ENCODE results near the gene TARS2.

The TARS2 gene

DNA sequence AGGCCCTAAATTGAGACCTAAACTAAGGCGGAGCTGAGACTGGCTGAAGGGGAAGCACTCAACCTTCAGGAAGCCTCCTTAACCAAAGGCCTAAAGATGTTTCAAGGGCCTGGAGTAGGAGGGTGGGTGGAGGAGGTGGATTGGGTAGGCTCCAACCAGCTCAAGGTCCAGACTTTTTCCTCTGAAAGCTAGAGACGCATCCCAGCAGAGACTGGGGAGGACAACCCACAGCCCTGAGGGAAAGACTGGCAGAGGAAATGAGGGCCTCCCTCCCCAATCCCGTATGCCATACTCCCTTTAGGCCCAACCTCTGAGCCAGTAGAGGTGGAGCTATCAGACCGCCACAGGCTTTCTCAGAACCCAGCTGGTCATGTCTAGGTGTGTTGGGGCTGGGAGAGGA, 21.8 kb downstream of the TARS2 start:
- no peak for DNase-seq (ENCODE audit: low spot score)

DNA sequence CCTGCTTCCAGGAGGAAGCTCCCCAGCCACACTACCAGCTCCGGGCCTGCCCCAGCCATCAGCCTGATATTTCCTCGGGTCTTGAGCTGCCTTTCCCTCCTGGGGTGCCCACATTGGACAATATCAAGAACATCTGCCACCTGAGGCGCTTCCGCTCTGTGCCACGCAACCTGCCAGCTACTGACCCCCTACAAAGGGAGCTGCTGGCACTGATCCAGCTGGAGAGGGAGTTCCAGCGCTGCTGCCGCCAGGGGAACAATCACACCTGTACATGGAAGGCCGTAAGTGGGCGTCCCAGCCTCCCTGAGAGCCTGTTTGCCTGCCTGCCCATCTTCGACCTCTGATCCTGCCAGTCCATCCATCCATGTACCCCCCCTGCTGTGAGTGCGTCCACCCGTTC, 24.3 kb downstream of the TARS2 start:
- DNase-seq (ENCODE audit: low spot score) = no peak

DNA sequence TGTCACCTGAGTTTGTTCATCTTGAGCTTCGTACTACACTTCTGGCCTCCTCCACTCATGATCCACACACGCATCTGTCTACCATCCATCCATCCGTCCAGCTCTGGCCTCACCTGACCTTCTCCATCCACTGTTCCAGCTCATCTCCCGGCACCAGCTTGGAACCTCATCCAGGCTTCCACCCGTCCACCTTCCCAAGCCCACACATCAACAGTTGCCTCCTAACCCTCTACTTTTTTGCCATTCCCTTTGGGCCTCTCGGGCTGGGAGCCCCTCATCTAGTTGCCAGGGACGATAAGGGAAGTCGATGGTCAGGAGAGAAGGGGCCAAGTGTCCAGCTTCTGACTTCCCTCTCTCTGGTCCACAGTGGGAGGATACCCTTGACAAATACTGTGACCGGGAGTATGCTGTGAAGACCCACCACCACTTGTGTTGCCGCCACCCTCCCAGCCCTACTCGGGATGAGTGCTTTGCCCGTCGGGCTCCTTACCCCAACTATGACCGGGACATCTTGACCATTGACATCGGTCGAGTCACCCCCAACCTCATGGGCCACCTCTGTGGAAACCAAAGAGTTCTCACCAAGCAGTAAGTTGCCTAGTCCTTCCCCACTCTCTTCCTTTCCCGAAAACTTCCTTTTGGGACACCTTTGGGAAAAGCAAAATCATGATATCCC, 24.9 kb downstream of the TARS2 start:
- no peak for DNase-seq (ENCODE audit: low spot score)

DNA sequence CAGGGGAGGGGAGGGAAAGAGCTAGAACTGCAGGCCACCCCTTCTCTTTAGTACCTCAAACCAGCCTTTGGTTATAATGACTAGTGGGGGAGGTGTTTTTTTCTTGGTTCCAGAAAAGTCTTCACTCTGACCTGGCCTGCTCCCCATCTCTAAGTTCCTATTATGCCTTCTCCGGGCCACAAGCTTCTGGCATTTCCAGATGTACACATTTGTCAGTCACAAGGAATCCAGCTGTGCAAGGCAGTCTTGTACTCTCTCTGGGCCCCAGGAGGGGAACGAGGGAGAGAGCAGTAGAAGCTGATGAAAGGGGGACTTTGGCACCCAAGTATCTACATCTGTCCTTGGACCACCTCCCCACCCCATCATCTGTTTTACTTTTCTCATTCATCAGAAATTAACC, 25.6 kb downstream of the TARS2 start:
- DNase-seq (ENCODE audit: low spot score) = no peak

- no peak for DNase-seq (ENCODE audit: low spot score)
Measured at GRCh38 chr1:150513351-150513791, 26.2 kb downstream of the TARS2 start.

DNA sequence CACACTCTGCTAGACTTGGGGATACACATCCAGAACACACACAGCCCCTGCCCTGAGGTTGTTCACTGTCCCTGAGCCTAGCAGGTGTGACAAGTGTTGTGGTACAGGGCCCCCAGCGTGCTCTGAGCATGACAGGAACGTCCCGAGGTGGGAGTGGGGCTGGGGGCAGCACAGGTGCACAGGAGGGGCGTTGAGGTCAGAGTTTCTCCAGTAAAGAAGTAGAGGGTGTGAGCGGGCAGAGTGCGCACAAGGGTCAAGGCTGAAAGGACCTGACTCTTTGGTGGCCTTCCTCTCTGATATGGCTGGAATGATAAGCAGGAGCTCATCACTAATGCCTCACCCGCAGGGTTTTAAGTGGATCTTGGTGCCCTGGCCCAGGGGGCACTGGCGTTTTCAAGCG, 27.0 kb downstream of the TARS2 start:
- no peak for DNase-seq (ENCODE audit: low spot score)

DNA sequence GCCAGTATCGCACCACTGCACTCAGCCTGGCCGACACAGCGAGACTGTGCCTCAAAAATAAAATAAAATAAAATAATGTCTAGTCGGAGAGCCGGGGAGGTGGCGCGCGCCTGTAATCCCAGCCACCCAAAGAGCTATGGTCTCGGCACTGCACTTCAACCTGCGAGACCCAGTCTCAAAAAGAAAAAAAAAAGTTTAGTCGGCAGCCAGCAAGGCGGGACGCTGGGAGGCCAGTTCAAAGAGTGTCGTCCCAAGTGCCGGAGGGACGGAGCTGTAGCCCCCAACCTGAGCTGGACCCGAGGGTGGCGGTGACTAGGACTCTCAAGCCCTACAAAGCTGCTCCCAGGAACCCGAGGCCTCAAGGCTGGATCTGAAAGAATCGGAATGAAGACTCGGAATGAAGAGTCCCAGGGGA, 27.7 kb downstream of the TARS2 start:
- peak; percentile 19 for DNase-seq (ENCODE audit: low spot score)

- DNase-seq (ENCODE audit: low spot score) = peak; percentile 93
Measured at GRCh38 chr1:150515328-150516049, 28.3 kb downstream of the TARS2 start, which contains the start of gene FALEC. TSS of gene FALEC (plus strand) at chr1:150515752.

DNA sequence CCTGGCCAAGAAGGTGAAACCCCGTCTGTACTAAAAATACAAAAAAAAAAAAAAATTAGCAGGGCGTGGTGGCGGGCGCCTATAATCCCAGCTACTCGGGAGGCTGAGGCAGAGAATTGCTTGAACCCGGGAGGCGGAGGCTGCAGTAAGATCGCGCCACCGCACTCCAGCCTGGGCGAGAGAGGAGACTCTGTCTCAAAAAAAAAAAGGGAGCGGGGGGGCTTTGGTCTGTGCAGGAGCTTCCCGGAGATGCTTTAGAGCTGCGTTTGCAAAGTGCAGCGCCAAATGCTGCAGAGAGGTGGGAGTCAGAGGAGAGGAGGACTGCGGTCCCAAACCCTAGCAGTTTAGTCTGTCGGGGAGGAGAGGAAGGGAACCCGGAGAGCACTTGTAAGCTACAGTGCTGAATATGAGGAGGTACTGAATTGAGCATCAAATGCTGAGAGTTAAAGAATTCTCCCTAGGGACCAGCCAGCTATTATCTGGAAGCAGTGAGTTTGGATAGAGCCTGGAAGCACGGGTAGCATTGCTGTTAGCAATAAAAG, 28.9 kb downstream of the TARS2 start:
- DNase-seq (ENCODE audit: low spot score) = no peak

- DNase-seq (ENCODE audit: low spot score) = no peak
Measured at GRCh38 chr1:150516616-150517015, 29.4 kb downstream of the TARS2 start.

GRCh38 chr1:150521196-150521968, 34.2 kb downstream of the TARS2 start:
- DNase-seq (ENCODE audit: low spot score) = no peak

- DNase-seq (ENCODE audit: low spot score) = no peak
Measured at GRCh38 chr1:150525348-150525747, 38.1 kb downstream of the TARS2 start.

GRCh38 chr1:150528196-150528595, 41.0 kb downstream of the TARS2 start:
- DNase-seq (ENCODE audit: low spot score) = no peak

DNA sequence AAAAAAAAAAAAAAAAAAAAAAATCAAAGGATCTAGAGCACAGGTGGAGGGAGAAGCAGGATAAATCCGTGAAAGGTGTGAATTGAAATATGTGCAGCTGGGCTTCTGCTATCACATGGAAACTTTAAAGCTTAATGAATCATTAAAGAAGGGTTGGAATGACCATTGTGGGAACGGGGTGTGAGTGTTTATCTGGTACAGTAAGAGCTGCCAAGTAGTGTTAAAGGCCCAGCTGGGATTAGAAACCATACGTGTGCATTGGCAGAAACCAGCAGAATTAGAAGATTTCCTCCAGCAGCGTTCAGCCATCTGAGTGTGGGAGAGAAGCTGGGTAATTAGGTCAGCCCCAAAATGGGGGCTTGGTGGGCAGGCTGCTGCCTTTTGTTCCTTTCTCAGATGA, 41.8 kb downstream of the TARS2 start:
- no peak for DNase-seq (ENCODE audit: low spot score)

DNA sequence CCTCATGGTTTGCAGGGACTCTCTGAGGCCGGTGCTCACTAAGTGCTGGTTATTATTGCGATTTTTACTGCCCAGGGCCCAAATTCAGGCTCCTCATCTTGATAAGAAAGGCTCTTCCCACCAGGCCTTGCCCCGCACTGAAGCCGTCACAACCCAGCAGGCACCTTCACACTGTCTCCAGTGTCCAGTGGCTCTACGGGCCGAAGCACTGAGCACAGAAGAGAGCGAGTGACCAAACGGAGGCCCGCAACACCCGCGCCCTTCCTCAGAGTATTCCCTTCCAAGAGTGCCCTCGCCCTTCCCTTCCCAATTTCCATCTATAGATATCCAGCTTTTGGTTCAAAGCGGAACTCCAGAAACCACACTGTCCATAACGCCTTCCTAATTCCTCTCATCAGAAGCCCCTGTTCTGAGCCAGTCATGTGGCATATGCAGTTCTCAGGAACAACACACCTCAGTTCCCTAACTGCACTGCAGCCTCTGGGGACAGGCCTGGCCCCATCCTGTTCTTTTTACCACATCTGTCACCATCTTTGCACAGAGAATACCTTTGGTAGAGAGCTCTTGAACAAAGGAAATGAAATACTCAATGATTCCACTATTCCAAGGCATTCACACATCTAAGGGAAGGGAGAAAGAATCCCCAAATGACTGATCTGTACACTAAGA, 43.4 kb downstream of the TARS2 start:
- DNase-seq (ENCODE audit: low spot score) = no peak

GRCh38 chr1:150532860-150533259, 45.6 kb downstream of the TARS2 start:
- DNase-seq (ENCODE audit: low spot score) = no peak

- no peak for DNase-seq (ENCODE audit: low spot score)
Measured at GRCh38 chr1:150534002-150534401, 46.8 kb downstream of the TARS2 start.

DNA sequence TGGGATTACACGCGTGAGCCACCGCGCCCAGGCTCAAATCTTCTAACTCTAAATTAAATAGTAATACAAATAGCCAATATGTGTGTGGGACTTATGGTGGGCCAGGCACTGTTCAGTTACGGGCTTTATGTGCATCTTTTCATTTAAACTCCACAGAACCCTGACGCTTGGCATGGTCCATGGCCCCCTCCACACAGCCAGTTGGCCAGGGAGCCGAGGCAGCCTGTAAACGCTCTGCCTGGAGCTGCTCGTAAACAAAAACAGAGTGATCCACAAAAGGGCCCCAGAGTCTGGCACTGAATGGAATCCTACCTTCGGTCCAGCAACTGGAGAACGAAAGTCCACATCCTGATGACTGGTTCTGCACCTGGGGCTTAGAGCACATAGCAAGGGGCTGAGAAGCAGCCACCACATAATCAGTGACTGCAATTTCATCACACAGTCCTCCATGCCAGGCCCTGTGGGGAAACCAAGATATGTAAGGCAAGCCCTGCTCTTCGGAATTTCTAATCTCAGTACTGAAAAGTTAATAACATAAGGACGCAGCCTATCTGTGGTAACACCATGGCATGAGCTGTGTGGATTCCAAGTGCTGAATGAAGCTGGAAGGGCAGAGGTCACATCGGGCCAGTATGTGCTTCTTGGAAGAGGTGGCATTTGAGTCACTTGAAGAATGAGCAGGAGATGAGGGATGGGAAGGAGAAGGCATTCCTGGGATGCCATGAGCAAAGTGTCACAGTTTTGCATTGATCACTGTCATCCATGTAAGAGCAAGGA, 48.5 kb downstream of the TARS2 start:
- no peak for DNase-seq (ENCODE audit: low spot score)

- no peak for DNase-seq (ENCODE audit: low spot score)
Measured at GRCh38 chr1:150536836-150537731, 49.9 kb downstream of the TARS2 start.
